Heart right ventricle (tissue), 16 donors: ENCODE measurements around the gene THAP7. TPM values are rescaled to one million over a fixed set of nuclear protein-coding genes. Genes with fewer than 3 reads are reported as not detected.

Experiments used
- ATAC-seq, 8 donors: fragments of 200-7000 bp; cut with Tn5 transposase; one replicate each; pipeline ENCODE4 v1.9.1; 2020; ENCODE audit warnings: mild to moderate bottlenecking in 8 of 8, moderate library complexity in 8 of 8, moderate number of reproducible peaks in 1 of 8
- DNase-seq, 2 donors: peaks; one replicate each; pipeline ENCODE4 v3.0.0-alpha.2; 2020
- H3K27ac ChIP-seq, 10 donors: fragments of 200-600 bp; sonication (generic) in 2 of 10; one replicate each; pipeline versions ENCODE4 v1.5.0 to v1.8.0; 2020 to 2022; ENCODE audit warnings: mild to moderate bottlenecking in 3 of 10
- H3K27me3 ChIP-seq, 7 donors: fragments of 200-600 bp; one replicate each; pipeline ENCODE4 v1.8.0; 2021 to 2022; ENCODE audit warnings: mild to moderate bottlenecking in 2 of 7
- H3K36me3 ChIP-seq, 9 donors: fragments of 200-600 bp; sonication (generic) in 1 of 9; one replicate each; pipeline versions ENCODE4 v1.5.0 to v1.8.0; 2020 to 2022; ENCODE audit warnings: mild to moderate bottlenecking in 2 of 9
- H3K4me1 ChIP-seq, 9 donors: fragments of 200-600 bp; sonication (generic) in 1 of 9; one replicate each; pipeline versions ENCODE4 v1.5.0 to v1.8.0; 2020 to 2022; ENCODE audit warnings: mild to moderate bottlenecking in 4 of 9
- H3K4me3 ChIP-seq, 10 donors: fragments of 200-600 bp; sonication (generic) in 2 of 10; one replicate each; pipeline versions ENCODE4 v1.5.0 to v1.8.0; 2020 to 2022; ENCODE audit warnings: mild to moderate bottlenecking in 7 of 10, moderate library complexity in 2 of 10
- H3K9me3 ChIP-seq, 11 donors: fragments of 200-600 bp in 10 of 11; sonication (generic) in 2 of 11; one replicate each; pipeline versions ENCODE4 v1.5.0 to v1.8.0; 2013 to 2022; ENCODE audit warnings: mild to moderate bottlenecking in 2 of 11, control low read depth in 1 of 11, moderate library complexity in 1 of 11
- CTCF ChIP-seq, 9 donors: fragments of 200-600 bp; sonication (generic) in 2 of 9; IDR thresholded peaks; one replicate each; pipeline versions ENCODE4 v1.5.0 to v1.8.0; 2021 to 2022; ENCODE audit warnings: antibody characterized with exemption in 9 of 9, mild to moderate bottlenecking in 5 of 9, moderate library complexity in 1 of 9
- WGBS, 2 donors: extraction: QIAGEN DNeasy Blood & Tissue Kit; methylation state at CpG; one replicate each; pipeline ENCODE4 v1.1.7; 2013; ENCODE audit warnings: inconsistent platforms in 1 of 2; 5-methylcytosine and 5-hydroxymethylcytosine counted together
- intact Hi-C, 10 donors: fragments of 100-400 bp; cut with DNase I; formaldehyde crosslinking; loops; one replicate each; pipeline versions ENCODE4 v1.11.1 to v1.14.2; 2022
- polyA plus RNA-seq, 2 donors: library from polyadenylated mRNA; stranded (reverse); fragments of 200-250 nt; gene quantifications; one replicate each; pipeline ENCODE4 v1.2.3, GENCODE V29; 2013
- total RNA-seq, 10 donors: library from RNA; stranded (reverse); fragmentation: NEBNext Ultra II Directional in 3 of 10; extraction: Animal tissue kit (Norgen Biotek cat#: 25700) in 3 of 10; gene quantifications; one replicate each; pipeline versions ENCODE4 v1.2.1 to v1.2.4, GENCODE V29; 2021 to 2023
- donor health status: Arrhythmogenic right ventricular cardiomyopathy.
- donor health status: ischemic (EF 13 %, LVEDD 7.1; RV severe dilation, severe dysfunction).
- donor health status: healthy with polysubstance abuse.
- donor health status: DM: no; HTN: yes; CAD: no.
- donor health status: DM: no; HTN: no; CAD: no.
- donor health status: ischemic (EF 25% LVEDD 6.9; RV normal size, moderate dysfunction).
- donor health status: ischemic (EF 25% LVEDD 5.7; RV mildly dilated, moderate dysfunction).
- donor health status: healthy.
- donor health status: DM: yes; HTN: yes; CAD: no.
- donor health status: Ischemic cardiomyopathy.
- donor health status: ischemic (EF 35%, LVEDD 5.7; RV mildly dilated, moderate dysfunction).
- donor health status: nonischemic (EF 11% LVEDD 7.7; RV severe dilation, severe dysfunction).
- donor health status: DM: yes; HTN: yes; CAD: no.
- donor health status: PGD.
- donor health status: ischemic (EF 29% LVEDD 5.4; RV normal size, mild dysfunction).
- donor health status: nonischemic (EF 23%, LVEDD 6.1; RV moderate dilation, normal function).

THAP7 gene
- total and polyA plus RNA-seq, 12 donors = 15.5 to 54.9 (median 18.1) TPM

GRCh38 chr22:20987375-20987774, 14.5 kb downstream of the THAP7 start:
- Histone ChIP-seq H3K36me3 (peaks cover 0 to 81% (median 19%) of the 10 kb centered on the region in 9 donors), H3K27me3 (no peaks in the 10 kb centered on the region), H3K9me3 (no peaks in the 10 kb centered on the region), H3K4me3 (no peak overlapping the region), H3K27ac (no peak overlapping the region), H3K4me1 (peaks cover 5 to 15% (median 13%) of the 10 kb centered on the region in 9 donors)
- intact Hi-C loops = loop anchor here in 3 of 10 donors (10.0 kb wide), 3 partner anchors 57 to 103 kb away; partner anchors contain the start of genes CRKL (in 2 of the 3) and LRRC74B (in 1 of the 3)
- WGBS, 2 donors = 93 to 94% methylated on average over 14 of the region's 14 CpGs
- no peak for ATAC-seq
- no peak for TF ChIP-seq CTCF (IDR thresholded peaks at IDR 0.05)
- peak in 1 of 2 donors; percentile 11 for DNase-seq

- Histone ChIP-seq H3K27me3 (no peaks in the 10 kb centered on the region), H3K27ac (no peak overlapping the region), H3K4me3 (no peak overlapping the region), H3K9me3 (no peaks in the 10 kb centered on the region), H3K36me3 (peaks cover 0 to 71% (median 11%) of the 10 kb centered on the region in 9 donors), H3K4me1 (peaks cover 6 to 18% (median 16%) of the 10 kb centered on the region in 9 donors)
- no peak for TF ChIP-seq CTCF (IDR thresholded peaks at IDR 0.05)
- WGBS, 2 donors = 95% methylated on average over 1 of the region's 1 CpG
- intact Hi-C loops = loop anchor here in 3 of 10 donors (10.0 kb wide), 3 partner anchors 58 to 102 kb away; partner anchors contain the start of genes CRKL (in 2 of the 3) and LRRC74B (in 1 of the 3)
- ATAC-seq = no peak
- no peak for DNase-seq
Measured at GRCh38 chr22:20986365-20986764, 15.6 kb downstream of the THAP7 start.

- no peaks in the 10 kb centered on the region for H3K9me3 ChIP-seq
Measured at GRCh38 chr22:20985720-20986119, 16.2 kb downstream of the THAP7 start.

More at GRCh38 chr22:20985720-20986119, 16.2 kb downstream of the THAP7 start:
- no peak overlapping the region for H3K4me3 ChIP-seq
- DNase-seq = no peak
- no peak overlapping the region for H3K27ac ChIP-seq
- peaks cover 0 to 64% (median 11%) of the 10 kb centered on the region in 9 donors for H3K36me3 ChIP-seq
- no peaks in the 10 kb centered on the region for H3K27me3 ChIP-seq
- no peak for TF ChIP-seq CTCF (IDR thresholded peaks at IDR 0.05)
- whole genome bisulfite sequencing, 2 donors = 94% methylated on average over 7 of the region's 7 CpGs
- ATAC-seq = no peak
- H3K4me1 ChIP-seq = peaks cover 12 to 25% (median 22%) of the 10 kb centered on the region in 9 donors
- intact Hi-C loops = loop anchor here in 3 of 10 donors (10.0 kb wide), 3 partner anchors 59 to 101 kb away; partner anchors contain the start of genes CRKL (in 2 of the 3) and LRRC74B (in 1 of the 3)
